B cell (primary cell): ENCODE results near the gene BRINP2. TPM values are rescaled to one million over a fixed set of nuclear protein-coding genes. Genes with fewer than 3 reads are reported as not detected.
A peak's percentile ranks its signal among the peaks of the same experiment; 100 is the strongest.

ENCODE experiments used
- ATAC-seq: fragments of 200-7000 bp; cut with Tn5 transposase; one replicate; pipeline ENCODE4 v1.10.0; 2021; ENCODE audit warnings: low read depth, mild to moderate bottlenecking, moderate number of reproducible peaks, moderate library complexity
- CTCF ChIA-PET: fragments of 350-600 bp; sonication (Branson Sonifier 250); formaldehyde crosslinking; loops from one replicate; lab custom pipeline; 2021; ENCODE audit warnings: antibody characterized with exemption, inconsistent platforms; lab: Charles Lee
- POLR2A ChIA-PET: fragments of 350-600 bp; sonication (Branson Sonifier 250); formaldehyde crosslinking; loops from one replicate; lab custom pipeline; 2021; ENCODE audit warnings: antibody characterized with exemption; lab: Charles Lee
- DNase-seq: peaks from one replicate; pipeline ENCODE4 v3.0.0; 2013
- H2AFZ ChIP-seq: 2 replicates; pipeline ENCODE4 v1.6.1; 2012; ENCODE audit warnings: mild to moderate bottlenecking, low read depth, low read length; ENCODE audit not compliant: insufficient read depth, poor library complexity, severe bottlenecking
- H3K27ac ChIP-seq, 2 donors: 1 replicate in 1 of 2; 2 replicates in 1 of 2; pipeline ENCODE4 v1.5.1; 2012 to 2013; ENCODE audit warnings: low read length in 2 of 2, mild to moderate bottlenecking in 2 of 2, moderate library complexity in 1 of 2
- H3K27me3 ChIP-seq, 4 experiments: fragments of 200-600 bp in 1 of 4; sonication (generic) in 1 of 4; replicated peaks in 1 of 4; 1 replicate in 2 of 4; 2 replicates in 2 of 4; pipeline versions ENCODE4 v1.6.1 to v1.7.0; 2013 to 2016; ENCODE audit warnings: low read length in 3 of 4, mild to moderate bottlenecking in 2 of 4, mixed read lengths in 1 of 4, moderate library complexity in 1 of 4; ENCODE audit not compliant: insufficient read depth in 4 of 4, control insufficient read depth in 3 of 4; ENCODE audit errors: control extremely low read depth in 1 of 4
- H3K36me3 ChIP-seq, 2 experiments: replicated peaks in 1 of 2; 1 replicate in 1 of 2; 2 replicates in 1 of 2; pipeline versions ENCODE4 v1.6.1 to v1.7.1; 2013; ENCODE audit warnings: low read length in 1 of 2; ENCODE audit not compliant: insufficient read depth in 2 of 2, control insufficient read depth in 1 of 2; ENCODE audit errors: control extremely low read depth in 1 of 2, extremely low read depth in 1 of 2
- H3K4me1 ChIP-seq, 2 donors: fragments of 200-600 bp in 1 of 2; sonication (generic) in 1 of 2; 1 replicate in 1 of 2; 2 replicates in 1 of 2; pipeline versions ENCODE4 v1.5.1 to v1.6.1; 2013 to 2017; ENCODE audit warnings: low read length in 2 of 2; ENCODE audit not compliant: control insufficient read depth in 2 of 2, insufficient read depth in 2 of 2
- H3K4me2 ChIP-seq: replicated peaks from 2 replicates; pipeline ENCODE3; 2012; ENCODE audit warnings: mild to moderate bottlenecking, low read depth, low read length; ENCODE audit not compliant: poor library complexity, severe bottlenecking
- H3K4me3 ChIP-seq, 5 experiments: fragments of 200-600 bp in 1 of 5; sonication (generic) in 1 of 5; 1 replicate in 3 of 5; 2 replicates in 2 of 5; pipeline versions ENCODE4 v1.5.1 to v1.7.0; 2011 to 2016; ENCODE audit warnings: low read length in 4 of 5, mild to moderate bottlenecking in 4 of 5, low read depth in 2 of 5, control low read depth in 1 of 5, moderate library complexity in 1 of 5; ENCODE audit not compliant: insufficient read depth in 1 of 5; ENCODE audit errors: control extremely low read depth in 1 of 5, extremely low read depth in 1 of 5
- H3K79me2 ChIP-seq: fragments of 200-600 bp; sonication (generic); one replicate; pipeline ENCODE4 v1.6.0; 2016; ENCODE audit warnings: low read length; ENCODE audit not compliant: control insufficient read depth, insufficient read depth
- H3K9ac ChIP-seq: fragments of 200-600 bp; sonication (generic); 2 replicates; pipeline ENCODE4 v1.6.1; 2017; ENCODE audit warnings: mild to moderate bottlenecking, low read length, moderate library complexity
- H3K9me3 ChIP-seq, 3 donors: one replicate each; pipeline versions ENCODE4 v1.6.1 to v1.7.1; 2013; ENCODE audit warnings: low read length in 2 of 3; ENCODE audit not compliant: control insufficient read depth in 2 of 3, insufficient read depth in 1 of 3; ENCODE audit errors: control extremely low read depth in 1 of 3
- H4K20me1 ChIP-seq: 2 replicates; pipeline ENCODE4 v1.6.0; 2012; ENCODE audit warnings: mild to moderate bottlenecking, low read length; ENCODE audit not compliant: insufficient read depth, control insufficient read depth, poor library complexity, severe bottlenecking
- H3K27ac Mint-ChIP-seq: one replicate; pipeline ENCODE4 v1.8.0; 2021; ENCODE audit warnings: mixed read lengths
- H3K27me3 Mint-ChIP-seq: one replicate; pipeline ENCODE4 v1.8.0; 2021; ENCODE audit warnings: mixed read lengths
- H3K4me1 Mint-ChIP-seq: one replicate; pipeline ENCODE4 v1.8.0; 2021; ENCODE audit warnings: mixed read lengths
- H3K4me3 Mint-ChIP-seq: one replicate; pipeline ENCODE4 v1.8.0; 2021; ENCODE audit warnings: mixed read lengths
- H3K9me3 Mint-ChIP-seq: one replicate; pipeline ENCODE4 v1.8.0; 2022; ENCODE audit warnings: mixed read lengths; ENCODE audit not compliant: insufficient read depth
- CTCF ChIP-seq: fragments of 200-600 bp; IDR thresholded peaks from one replicate; pipeline ENCODE4 v1.8.0; 2022; ENCODE audit warnings: antibody characterized with exemption, mild to moderate bottlenecking
- EZH2 ChIP-seq: IDR thresholded peaks from 2 replicates; pipeline ENCODE4 v1.6.1; 2012; ENCODE audit warnings: borderline replicate concordance, low read depth, mild to moderate bottlenecking, moderate library complexity, low read length; ENCODE audit not compliant: insufficient read depth, poor library complexity, severe bottlenecking
- WGBS: methylation state at CpG from one replicate; pipeline ENCODE4 v1.1.5; 2013; ENCODE audit warnings: missing lambda C conversion rate; ENCODE audit not compliant: insufficient coverage; 5-methylcytosine and 5-hydroxymethylcytosine counted together
- intact Hi-C: fragments of 100-400 bp; cut with micrococcal nuclease; formaldehyde crosslinking; loops from one replicate; pipeline ENCODE4 v1.10.0; 2022
- polyA plus RNA-seq: library from polyadenylated mRNA; depleted of rRNA; stranded (reverse); fragments of >200 nt; gene quantifications from 2 replicates; pipeline ENCODE4 v1.2.3, GENCODE V29; 2012
- total RNA-seq, 2 donors: library from RNA; stranded (reverse); fragments of 120-200 nt in 1 of 2; gene quantifications; 1 replicate in 1 of 2; 2 replicates in 1 of 2; pipeline versions ENCODE4 v1.2.3 to v1.2.4, GENCODE V29; 2013 to 2022

BRINP2 gene
- total and polyA plus RNA-seq, 2 donors (not counting 1 experiment from before 2014, with no cell fraction given) = not detected

GRCh38 chr1:177171536-177172123 lies 872 bp downstream of the BRINP2 start:
- CTCF ChIA-PET = no interaction called here
- Histone ChIP-seq H3K9ac (no peak overlapping the region), H3K4me1 (peaks cover 0 to 5% of the 10 kb centered on the region in 2 donors), H3K27ac (no peak overlapping the region), H3K4me2 (peak overlapping the region; percentile 60), H4K20me1 (no peaks in the 10 kb centered on the region), H3K9me3 (peaks cover 0 to 7% (median 0%) of the 10 kb centered on the region in 3 donors), H3K4me3 (no peak overlapping the region), H2AFZ (peak overlapping the region; percentile 56), H3K27me3 (peaks cover 0 to 26% (median 17%) of the 10 kb centered on the region in 4 experiments), H3K79me2 (no peaks in the 10 kb centered on the region), H3K36me3 (no peaks in the 10 kb centered on the region)
- 20% methylated on average over 4 of the region's 8 CpGs for WGBS
- Mint-ChIP-seq H3K27ac (no peak overlapping the region), H3K9me3 (no peaks in the 10 kb centered on the region), H3K4me1 (peaks cover 6% of the 10 kb centered on the region), H3K27me3 (peaks cover 29% of the 10 kb centered on the region), H3K4me3 (peak overlapping the region; percentile 21)
- intact Hi-C loops = no loop called here
- ATAC-seq (no peak), DNase-seq (no peak)
- POLR2A ChIA-PET = no interaction called here
- TF ChIP-seq CTCF = no peak
- TF ChIP-seq EZH2 = no peak

GRCh38 chr1:177172272-177172671 lies 1.5 kb downstream of the BRINP2 start:
- Histone ChIP-seq H2AFZ (no peak overlapping the region), H3K27ac (no peak overlapping the region), H3K36me3 (no peaks in the 10 kb centered on the region), H3K4me3 (no peak overlapping the region), H3K4me2 (no peak overlapping the region), H3K27me3 (peaks cover 0 to 26% (median 16%) of the 10 kb centered on the region in 4 experiments), H4K20me1 (no peaks in the 10 kb centered on the region), H3K79me2 (no peaks in the 10 kb centered on the region), H3K9ac (no peak overlapping the region), H3K9me3 (peaks cover 0 to 7% (median 0%) of the 10 kb centered on the region in 3 donors), H3K4me1 (peaks cover 0 to 5% of the 10 kb centered on the region in 2 donors)
- Mint-ChIP-seq H3K4me1 (peaks cover 6% of the 10 kb centered on the region), H3K27me3 (peaks cover 29% of the 10 kb centered on the region), H3K27ac (no peak overlapping the region), H3K4me3 (no peak overlapping the region), H3K9me3 (no peaks in the 10 kb centered on the region)
- intact Hi-C loops = no loop called here
- POLR2A ChIA-PET = no interaction called here
- DNase-seq (no peak), ATAC-seq (no peak)
- 53% methylated on average over 3 of the region's 3 CpGs for WGBS
- TF ChIP-seq CTCF = no peak
- no peak for TF ChIP-seq EZH2
- CTCF ChIA-PET = no interaction called here
